Measurements from ENCODE around the gene CDH23. TPM values are rescaled to one million over a fixed set of nuclear protein-coding genes. Genes with fewer than 3 reads are reported as not detected.

Gene CDH23
- total RNA-seq, 1 experiment from 2014 or later = 0.06 TPM

DNA sequence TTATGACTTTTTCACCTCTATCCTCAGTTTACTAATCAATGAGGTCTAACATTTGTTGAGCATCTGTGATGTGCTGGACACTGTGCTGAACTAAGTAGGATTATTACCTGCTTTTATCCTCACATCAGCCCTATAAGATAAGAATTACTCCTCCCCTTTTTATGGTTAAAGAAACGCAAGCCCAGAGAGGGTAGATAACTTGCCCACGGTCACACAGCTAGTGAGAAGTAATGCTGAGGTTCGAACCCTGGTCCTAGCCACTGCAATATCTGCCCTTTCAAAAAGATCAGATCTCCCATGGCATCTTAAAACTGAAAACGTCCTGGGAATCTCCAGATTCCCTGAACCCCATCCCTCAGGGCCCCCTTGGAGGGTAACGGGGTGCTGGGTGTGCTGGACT is 204.6 kb downstream of the CDH23 start:
- DNase-seq (ENCODE audit: low read depth) = no peak

DNA sequence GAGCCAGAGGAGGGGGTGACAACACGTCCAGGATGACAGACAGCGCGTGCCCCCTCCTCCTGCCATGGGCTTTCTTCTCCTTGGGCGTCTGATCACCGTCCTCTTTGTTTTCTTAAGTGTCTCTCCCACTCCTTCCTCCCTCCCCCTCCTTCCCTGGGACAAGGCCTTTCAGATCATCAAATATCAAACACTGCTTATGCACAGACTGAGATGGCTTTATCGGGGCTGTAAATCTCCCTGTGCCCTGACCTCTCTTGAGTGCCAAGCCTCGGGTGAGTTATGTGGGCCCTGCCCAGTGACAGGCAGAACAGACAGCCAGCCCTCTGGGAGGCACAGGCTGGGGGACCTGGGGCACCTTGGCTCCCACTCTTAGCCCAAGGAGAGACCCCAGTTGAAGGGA is 206.4 kb downstream of the CDH23 start:
- no peak for DNase-seq (ENCODE audit: low read depth)

DNA sequence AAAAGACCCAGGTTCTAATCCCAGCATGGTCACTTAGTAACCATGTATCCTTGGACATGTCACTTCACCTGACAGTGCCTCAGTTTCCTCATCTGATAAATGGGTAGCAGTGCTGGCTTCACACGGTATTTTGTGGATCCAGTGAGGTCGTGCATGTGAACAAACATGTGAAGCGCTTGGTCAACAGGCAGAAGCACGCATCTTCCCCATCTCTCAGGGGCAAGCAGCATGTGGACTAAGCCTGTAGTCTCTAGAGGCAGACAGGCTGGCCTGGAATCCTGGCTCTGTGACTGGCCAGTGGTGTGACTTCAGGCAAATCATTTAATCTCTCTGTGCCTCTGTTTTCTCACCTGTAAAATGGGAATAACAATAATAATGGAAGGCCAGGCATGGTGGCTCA is 207.0 kb downstream of the CDH23 start:
- DNase-seq (ENCODE audit: low read depth) = no peak

DNA sequence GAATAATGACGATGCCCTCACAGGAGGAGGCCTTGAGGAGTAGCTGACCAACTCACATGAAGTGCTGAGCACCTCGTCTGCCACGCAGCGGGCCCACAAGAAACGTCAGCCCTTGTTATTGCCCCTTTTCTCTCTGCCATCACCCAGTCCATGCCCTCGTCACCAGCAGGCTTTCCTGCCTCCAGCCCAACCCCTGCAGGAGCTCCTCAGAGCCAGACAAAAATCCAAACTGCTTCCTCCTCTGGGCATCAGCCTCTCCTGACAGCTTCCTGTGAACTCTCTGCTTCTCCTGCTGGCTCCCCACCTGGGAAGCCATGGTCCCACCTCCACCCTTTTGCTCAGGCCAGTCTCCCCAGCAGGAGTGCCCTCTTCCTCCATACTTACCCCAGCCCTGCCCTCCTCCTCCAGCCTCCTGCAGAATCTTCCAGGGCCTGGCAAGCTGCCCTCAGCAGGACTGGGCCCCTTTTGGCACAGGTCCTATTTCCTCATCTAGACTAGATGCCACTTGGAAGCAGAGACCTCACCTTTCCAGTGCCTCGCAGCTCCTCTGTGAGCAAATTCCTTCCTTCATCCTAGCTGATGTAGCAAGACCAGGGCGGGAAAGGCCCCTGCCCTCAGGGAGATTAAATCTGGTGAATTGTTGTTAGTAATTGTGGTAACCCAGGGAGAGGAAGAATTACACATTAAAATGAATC is 207.8 kb downstream of the CDH23 start:
- DNase-seq (ENCODE audit: low read depth) = no peak

DNA sequence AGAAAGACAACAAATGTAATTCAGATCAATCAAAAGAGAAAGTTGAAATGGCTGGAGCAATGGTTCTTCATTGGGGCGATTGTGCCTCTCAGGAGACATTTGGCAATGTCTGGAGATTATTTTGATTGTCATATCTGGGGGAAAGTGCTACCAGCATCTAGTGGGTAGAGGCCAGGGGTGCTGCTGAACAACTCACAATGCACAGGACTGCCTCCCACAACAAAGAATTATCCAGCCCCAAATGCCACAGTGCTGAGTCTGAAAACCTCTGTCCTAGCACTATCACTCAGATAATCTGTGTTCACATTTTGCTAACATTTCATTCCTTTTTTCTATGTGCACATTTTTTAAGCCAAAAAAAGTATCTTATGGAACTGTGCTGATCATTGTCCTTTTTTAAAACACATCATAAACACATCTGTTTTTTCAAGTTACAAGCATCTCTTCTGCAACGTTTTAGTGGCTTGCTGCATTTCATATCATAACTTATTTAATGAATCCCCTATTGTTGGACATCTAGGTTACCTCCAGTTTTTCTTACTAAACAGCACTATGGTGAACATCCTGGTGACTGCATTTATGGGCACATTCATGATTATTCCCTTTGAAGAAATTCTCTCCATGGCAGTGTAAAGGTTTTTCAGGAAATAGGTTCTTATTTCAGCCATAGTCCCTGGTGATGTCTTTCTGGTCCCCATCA is 208.7 kb downstream of the CDH23 start:
- no peak for DNase-seq (ENCODE audit: low read depth)

DNA sequence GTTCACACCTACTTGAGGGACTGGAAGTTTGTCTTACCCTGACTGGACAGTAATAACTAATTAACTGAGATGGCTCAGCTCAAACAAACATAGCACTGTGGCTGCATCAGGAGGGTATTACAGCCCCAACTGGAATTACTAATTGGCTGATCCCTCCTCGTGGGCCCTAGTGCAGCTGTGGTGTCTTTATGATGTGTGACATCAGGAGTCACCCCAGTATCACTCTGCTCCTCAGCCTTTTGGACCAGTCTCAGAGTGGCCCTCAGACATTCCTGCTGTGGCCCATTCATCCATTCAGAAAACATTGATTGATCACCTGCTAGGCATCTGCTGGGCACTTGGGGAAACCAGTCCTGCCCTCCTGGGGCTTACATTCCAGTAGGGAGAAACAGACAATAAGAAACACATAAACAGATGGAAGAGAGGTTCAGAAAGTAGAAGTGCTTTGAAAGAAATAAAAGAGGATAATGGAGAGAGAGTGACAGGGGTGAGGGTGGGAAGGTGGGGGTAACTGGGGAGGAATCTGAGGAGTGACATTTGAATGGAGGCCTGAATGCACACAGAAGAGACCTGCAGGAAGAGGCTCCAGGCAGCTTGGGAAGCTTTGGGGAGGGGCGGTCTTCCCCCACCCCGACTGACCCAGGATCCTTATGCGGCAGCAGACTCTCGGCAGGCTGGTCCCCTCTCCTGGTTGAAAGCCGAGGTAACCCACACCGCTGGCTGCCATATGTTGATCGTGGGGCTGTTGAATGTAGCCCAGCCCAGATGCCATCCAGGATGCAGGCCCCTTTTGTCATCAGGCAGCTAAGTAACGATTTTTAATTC is 209.7 kb downstream of the CDH23 start:
- DNase-seq (ENCODE audit: low read depth) = no peak

DNA sequence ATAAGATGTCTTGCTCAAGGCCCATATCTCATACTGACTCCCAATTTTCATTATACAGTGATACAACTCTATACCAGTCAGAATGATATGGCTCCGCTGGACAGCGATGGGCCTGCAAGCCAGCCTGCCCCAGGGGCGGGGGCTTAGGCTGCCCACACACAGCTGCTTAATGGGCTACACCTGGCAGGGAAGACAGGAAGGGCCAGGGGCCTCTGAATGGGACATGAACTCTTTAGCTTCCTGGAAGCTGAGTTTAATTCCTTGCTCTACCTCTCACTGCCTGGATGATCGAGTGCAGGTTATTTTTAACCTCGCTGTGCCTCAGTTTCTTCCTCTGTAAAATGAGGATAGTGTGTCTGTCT is 210.3 kb downstream of the CDH23 start:
- DNase-seq (ENCODE audit: low read depth) = no peak

DNA sequence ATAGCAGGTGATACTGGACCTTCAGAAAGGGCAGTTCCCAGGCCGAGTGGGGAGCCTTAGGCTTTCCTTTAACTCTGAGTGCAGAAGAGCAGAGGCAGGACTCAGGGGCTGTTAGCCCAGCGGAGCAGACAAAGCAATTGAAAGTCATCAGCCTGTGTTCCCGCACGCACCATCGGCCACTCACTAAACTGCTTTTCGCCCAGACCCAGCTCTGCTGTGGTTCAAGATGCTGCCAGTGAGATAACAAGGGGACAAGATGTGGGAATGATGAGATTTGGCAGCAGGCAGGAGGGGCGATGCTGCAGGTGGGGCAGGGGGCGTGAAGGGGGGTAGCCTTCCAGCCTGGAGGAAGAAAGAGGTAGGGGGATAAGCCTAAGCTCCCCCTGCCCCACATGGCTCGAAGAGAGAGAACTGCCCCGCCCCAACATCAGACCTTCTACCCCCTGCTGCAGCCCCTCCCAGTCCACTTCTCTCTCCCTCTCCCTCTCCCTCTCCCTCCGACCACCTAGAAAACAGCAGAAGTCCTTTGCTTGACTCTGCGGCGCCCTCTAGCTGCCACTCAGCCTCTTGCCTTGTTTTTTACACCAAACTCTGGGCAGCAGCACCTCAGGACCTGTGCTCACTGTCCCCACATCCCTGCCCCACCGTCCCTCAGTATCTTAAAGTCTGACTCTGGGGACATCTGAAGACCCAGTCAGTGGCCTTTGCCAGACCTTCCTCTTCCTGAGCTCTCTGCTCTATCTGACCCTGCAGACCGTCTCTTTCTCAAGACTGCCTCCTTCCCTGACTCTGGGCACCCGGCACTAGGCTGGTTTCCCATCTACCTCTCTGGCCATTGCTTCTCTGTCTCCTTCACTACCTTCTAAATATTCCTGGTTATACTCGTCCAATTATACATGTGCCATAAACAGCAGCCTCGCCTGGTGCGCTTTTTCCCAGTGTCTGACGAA is 212.4 kb downstream of the CDH23 start:
- DNase-seq (ENCODE audit: low read depth) = peak; percentile 44

DNA sequence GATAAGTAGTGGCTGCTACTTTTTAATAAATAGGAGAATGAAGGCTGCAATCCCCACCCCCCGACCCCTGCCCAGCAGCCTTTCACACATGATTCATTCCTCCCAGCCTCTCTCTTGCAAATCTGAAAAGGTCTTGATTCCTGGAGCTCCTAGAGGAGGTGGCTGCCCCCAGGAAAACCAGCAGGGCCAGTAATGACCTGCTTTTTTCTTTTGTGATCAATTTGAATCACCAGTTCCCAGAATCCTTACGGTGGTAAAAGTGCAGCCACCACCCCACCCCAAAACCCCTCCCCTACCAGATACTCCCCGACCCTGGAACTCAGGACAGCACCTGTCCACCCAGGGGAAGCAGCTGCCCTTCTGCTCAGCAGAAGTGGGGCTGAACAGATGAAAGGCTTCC is 213.9 kb downstream of the CDH23 start:
- no peak for DNase-seq (ENCODE audit: low read depth)

DNA sequence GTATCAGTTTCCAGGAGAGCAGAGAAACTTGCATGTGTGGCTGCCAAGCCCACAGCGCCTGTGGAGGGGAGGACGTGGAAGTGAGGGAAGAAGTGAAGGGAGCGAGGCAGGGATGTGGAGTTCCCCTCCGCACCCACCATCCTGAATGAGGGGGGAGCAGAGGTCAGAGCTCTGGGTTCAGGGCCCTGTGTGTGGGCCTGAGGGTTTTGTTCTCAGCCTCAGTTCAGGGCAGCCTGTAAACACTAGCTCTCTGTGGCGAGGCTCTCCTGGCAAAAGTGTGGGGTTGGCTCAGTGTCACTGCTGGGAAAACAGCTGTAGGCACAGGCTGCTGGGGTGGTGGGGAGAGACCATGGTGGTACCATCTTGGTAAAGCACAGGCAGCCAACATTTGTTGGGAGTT is 214.4 kb downstream of the CDH23 start:
- DNase-seq (ENCODE audit: low read depth) = no peak

DNA sequence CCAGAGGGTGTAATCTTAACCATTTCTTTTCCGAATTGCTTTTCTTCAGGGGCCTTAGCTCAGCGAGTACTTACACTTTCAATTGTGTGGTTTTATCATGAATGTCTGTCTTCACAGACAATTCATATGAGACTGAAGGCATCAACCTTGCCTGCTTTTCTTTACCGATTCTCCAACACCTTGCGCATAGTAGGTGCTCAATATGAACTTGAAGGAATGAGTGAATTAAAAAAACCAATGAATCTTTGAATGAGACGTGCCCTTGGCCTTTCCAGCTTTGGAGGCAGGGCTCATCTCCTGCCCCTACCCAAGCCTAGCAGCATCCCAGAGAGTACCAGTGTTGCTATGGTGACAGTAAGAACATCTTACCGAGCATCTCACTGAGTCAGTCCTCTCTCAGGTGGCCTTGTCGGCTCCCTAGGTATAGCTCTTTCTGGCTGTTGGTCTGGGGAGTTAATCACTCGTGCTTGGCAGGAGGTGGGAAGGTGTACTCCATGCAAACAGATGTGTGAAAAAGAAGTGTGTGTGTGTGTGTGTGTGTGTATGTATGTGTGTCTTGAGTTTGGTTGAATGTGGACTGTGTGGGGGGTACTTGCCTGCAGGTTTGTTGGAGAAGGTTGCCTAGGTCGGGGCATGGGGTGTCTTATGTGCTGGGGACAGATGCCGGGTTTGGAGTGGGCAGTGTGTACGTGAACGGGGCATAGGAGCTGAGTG is 215.1 kb downstream of the CDH23 start:
- no peak for DNase-seq (ENCODE audit: low read depth)

DNA sequence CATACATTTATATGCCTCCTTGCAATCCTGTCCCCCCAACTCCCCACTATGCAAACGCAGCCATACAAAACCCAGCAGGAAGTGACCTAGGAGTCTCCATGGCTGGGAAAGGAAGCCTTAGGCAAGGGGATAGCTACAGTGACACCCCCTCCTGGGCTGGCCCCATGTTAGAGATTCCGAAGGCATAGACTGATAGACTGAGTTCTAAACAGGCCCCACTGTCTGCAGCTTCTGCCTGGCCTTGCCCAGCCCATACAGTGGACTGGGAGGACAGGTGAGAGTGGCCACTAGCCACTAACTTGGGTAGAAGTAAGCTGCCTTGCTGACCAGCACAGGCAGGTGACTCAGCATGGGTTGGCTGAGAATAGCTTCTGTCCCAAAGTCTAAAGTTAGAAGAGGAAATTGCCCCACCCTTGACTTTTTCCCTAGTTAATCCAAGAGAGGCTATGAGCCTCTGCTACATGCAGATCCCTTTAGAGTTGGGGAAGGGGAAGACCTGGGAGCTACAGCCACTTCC is 216.6 kb downstream of the CDH23 start:
- no peak for DNase-seq (ENCODE audit: low read depth)

DNA sequence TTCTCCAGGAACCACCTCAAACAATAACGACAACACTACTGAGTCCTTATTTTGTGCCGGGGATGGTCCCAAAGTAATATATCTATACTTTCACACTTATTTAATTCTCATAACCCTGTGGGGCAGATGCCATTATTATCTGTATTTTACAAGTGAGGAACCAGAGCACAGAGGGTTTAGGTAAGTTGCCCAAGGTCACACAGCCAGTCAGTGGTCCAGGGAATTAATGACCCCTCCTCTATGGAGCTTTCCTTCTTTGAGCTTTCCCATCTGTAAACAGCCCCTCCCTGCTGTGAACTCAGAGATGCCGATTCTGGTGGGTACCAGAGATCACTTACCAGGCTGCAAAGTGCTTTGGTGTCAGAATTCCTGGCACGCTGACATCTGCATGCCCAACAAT is 217.2 kb downstream of the CDH23 start:
- DNase-seq (ENCODE audit: low read depth) = no peak

DNA sequence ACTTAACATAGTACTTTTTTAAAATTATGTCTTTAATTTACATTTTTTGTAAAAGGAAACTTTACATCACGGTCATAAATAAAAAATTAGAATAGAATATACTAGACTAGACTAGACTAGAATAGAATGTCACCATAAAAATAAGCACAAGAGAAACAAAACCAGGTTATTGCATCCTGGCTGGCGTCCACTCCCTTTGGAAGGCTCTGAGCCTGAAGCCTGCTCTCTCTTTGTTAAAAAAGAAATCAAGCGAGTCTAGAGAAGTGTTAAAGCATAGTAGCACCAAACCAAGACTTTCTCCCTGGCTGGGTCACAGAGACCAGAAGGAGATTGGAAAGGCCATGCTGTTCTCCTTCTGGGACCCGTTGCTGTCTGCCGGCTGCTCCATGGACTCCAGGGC is 218.2 kb downstream of the CDH23 start:
- DNase-seq (ENCODE audit: low read depth) = no peak

DNA sequence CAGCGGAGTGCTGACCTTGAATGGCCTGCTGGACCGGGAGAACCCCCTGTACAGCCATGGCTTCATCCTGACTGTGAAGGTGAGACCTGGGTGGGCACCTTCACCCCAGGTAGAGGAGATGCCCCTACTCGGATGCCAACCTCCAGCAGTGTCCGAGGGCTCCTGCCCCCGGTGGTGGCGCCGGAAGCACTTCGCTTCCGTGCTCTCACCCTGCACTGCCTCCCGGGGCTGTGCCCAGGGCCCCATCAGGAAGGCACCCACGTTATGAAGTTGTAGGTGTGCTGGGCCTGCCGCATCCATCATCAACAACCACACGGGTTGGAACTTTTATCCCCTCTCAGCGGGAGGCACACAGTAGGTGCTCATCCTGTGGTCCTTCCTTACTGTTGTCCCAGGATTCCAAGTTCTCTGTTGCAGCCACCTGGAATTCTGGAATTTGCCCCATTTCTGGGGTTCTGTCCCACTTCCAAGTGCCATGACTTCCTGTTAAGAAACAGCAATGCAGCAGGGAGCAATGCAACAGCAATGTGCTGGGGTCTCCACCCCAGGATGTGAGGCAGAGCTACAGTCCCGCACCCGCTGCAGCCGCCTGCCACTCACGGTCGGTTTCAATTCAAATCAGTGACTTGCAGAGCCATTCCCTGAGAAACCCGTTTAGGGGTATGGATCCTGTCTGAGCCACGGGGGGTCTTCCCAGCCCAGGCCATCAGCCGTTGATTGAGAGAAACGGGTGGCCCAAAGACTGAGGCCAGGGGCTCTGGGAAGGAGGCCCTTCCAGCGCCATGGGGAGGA is 219.0 kb downstream of the CDH23 start:
- DNase-seq (ENCODE audit: low read depth) = no peak

DNA sequence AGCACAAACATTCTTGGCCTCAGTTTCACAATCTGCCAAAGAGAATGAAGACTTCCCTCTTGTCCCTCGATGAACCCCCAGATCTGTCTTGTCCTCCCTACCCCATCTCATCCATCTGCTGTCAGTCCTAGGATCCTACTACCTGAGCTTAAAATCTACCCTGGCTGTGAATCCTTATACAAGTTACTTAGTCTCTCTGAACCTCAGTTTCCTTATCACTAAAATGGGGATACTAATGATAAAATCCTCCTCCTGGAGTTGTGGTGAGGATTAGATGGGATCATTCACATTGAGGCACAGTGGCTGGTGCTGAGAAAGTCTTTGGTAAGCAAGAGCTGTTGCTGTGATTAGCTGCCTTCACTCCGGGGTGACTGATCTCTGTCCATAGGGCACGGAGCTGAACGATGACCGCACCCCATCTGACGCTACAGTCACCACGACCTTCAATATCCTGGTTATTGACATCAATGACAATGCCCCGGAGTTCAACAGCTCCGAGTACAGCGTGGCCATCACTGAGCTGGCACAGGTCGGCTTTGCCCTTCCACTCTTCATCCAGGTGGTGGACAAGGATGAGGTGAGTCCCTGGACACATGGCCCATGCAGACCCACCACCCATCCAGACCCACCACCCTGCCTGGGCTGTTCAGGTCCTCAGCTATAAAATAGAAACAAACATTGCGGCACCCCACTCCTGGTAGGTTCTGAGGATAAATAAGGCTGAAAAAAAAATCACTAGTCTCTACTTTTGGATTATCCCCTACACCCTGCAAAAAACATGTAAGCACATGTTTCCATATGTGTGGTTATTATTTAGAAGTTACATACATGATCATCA is 220.3 kb downstream of the CDH23 start:
- DNase-seq (ENCODE audit: low read depth) = no peak

DNA sequence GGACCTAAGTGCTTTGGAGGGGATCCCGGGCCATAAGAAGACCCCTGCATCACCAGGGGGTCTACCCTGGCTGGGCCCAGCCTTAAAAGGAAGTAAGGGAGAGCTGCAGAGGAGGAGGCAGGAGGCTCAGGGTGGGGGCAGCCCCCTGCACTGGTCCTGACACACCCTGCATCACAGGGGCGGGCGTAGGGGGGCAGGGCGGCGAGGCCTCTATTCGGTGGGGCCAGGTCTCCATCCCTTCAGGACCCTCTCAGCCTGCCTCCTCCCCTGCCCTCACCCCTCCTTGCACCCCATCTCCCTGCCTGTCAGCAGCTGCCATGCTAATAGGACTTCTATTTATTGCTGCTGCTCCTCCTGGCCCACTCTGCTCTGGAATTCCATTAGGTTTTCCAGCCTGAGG is 221.5 kb downstream of the CDH23 start:
- no peak for DNase-seq (ENCODE audit: low read depth)

DNA sequence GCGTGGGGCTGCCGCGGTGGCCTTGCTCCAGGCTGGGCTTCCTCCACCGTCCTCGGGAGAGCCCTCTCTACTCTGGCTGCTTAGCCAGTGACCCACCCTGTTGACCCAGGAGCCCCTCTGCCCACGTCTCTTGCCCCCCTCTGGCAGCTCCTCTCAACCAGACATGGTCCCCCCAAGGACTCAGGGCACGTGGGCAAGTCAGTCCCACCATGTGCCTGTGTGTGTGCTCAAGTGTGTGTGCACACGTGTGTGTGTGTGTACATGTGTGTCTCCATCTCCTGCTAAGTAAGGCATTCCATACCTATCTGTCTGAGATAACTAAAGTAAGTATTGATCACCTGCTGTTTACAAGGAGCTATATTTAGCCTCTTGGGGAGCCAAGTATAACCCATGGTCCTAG is 221.9 kb downstream of the CDH23 start:
- DNase-seq (ENCODE audit: low read depth) = no peak

DNA sequence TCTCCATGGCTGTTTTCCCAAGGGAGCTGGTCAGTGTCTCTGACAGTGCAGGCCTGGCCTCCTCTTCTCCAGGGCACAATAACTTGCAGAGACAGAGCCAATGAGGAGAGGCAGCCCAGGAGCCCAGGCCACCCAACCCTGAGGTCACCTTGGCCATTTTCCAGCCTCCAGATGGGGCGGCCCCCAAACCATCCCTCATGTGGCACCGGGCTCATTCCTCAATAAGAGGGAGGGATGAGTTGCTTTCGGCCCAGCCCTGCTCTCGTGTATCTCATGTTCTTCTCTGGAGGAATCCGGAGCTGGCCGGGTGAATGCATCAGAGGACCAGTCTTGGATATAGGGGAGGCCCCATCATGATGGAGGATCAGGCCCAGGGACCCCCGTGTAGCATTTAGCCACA is 223.9 kb downstream of the CDH23 start:
- no peak for DNase-seq (ENCODE audit: low read depth)
